DMS53 (cell line): ENCODE data around the gene PNRC1.
"Not testable (repeated sequence)": the region's sequence is repeated elsewhere in the genome, so short reads cannot be mapped to it uniquely, and the experiment has no call there.

Experiments used
- DNase-seq: peaks from one replicate; lab custom pipeline; 2025; lab: John Stamatoyannopoulos, UW

Gene PNRC1

GRCh38 chr6:89080281-89081128, at the start of gene PNRC1:
TSS of gene PNRC1 (plus strand) at chr6:89080751. CDS start at chr6:89080895, 144 bp downstream.
- DNase-seq, result peak; percentile 97

- DNase-seq, result no peak
Observed at GRCh38 chr6:89032599-89032998, 48.0 kb upstream of the PNRC1 start.

- no peak for DNase-seq
Observed at GRCh38 chr6:89033461-89033860, 47.1 kb upstream of the PNRC1 start.

- DNase-seq, result peak; percentile 47
Observed at GRCh38 chr6:89034116-89034515, 46.4 kb upstream of the PNRC1 start.

DNA sequence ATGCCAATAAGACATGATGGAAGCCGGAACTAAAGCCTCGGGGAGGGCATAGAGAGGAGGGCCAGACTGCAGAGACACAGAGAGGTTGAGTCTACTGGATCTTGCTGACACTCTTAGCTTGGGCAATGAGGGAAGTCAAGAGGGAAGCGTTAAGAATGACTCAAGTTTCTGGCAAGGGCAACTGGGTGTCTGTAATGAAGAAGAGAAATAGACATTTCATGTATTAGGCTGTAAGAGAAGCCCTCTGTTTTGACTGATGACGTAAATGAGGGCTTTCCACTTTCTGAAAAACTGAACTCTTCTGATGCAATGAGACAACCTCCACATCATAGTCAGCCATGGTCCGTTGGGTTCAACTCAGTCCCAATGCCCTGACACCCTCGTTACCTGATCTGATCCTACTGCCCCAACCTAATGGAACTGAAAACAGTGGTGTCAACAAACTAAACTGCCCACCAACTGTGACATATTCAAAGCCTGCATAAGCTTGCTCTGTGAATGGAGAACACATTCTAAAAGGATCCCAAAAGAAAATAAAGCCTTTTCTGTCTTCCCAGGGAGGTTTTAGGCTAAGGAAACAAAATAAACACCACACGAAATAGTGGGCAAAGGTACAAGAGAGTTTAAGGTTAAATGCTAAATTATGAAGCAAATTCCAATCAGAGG, 45.8 kb upstream of the PNRC1 start:
- DNase-seq, result no peak

DNA sequence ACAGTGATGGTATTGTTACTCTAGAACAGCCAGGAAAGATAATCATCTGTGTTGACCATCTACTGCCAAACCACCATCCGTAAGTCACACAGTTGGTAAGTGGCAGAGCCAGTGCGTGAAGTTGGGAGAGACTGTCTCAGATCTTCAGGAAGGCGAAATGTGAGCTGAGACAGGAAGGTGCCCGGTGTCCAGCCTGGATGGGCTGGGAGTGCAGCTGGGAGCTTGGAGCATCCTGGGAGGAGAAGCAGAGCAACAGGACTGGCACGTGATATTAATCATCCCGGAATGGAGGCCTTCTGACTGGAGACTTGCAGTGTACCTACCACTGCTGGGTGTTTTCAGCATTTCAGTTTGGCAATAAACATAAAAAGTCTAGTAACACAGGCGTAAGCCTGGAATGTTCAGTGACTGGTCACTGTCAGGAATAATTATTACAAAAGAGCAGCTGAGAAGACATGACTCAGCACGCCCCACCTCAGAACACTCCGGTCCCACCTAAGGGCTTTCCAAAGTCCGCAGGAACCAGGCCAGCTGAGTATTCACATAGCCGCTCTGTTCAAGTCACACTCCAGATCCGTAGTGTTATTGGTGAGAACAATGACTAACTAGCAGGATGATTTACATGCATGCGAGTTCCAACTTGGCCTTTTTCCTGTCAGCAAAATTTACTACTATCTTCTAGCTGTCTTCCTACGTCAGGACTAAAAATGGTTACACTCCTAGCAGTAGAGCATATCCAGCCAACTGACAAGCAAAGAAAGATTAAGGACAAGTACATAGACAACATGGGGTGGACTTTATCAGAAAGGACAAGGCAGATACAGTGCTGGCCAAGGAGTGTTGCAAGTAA, 45.1 kb upstream of the PNRC1 start:
- peak; percentile 13 for DNase-seq

DNA sequence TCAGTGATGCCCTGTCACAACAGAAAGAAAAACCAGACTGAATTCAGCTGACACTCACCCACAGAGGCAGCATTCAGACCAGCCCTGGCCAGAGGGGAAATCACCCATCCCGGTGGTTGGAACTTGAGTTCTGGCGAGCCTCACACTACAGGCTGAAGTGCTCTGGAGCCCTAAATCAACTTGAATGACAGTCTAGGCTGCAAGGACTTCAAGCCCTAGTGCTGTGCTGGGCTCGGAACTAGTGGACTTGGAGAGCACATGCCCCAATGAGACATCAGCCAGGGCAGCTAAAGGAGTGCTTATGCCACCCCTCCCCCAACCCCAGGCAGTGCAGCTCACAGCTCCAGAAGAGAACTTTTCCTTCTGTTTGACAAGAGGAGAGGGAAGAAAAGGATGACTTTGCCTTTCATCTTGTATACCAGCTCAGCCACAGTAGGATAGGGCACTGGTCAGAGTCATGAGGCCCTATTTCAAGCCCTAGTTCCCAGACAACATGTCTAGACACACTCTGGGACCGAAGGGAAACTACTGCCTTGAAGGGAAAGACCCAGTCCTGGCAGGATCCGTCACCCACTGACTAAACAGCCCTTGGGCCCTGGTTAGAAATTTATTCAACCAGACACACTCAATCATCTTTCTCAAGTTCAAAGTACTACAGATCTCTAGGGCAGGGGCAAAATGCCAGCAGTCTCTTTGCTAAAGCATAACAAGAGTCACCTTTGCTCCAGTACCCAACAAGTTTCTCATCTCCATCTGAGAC, 43.2 kb upstream of the PNRC1 start:
- DNase-seq, result no peak

DNA sequence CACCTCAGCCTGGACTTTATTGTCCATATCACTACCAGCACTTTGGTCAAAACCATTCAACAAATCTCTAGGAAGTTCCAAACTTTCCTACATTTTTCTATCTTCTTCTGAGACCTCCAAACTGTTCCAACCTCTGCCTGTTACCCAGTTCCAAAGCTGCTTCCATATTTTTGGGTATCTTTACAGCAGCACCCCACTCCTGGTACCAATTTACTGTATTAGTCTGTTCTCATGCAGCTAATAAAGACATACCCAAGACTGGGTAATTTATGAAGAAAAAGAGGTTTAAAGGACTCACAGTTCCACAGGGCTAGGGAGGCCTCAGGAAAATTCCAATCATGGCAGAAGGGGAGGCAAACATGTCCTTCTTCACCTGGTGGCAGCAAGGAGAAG, 42.7 kb upstream of the PNRC1 start:
- DNase-seq, result not testable (repeated sequence)

DNA sequence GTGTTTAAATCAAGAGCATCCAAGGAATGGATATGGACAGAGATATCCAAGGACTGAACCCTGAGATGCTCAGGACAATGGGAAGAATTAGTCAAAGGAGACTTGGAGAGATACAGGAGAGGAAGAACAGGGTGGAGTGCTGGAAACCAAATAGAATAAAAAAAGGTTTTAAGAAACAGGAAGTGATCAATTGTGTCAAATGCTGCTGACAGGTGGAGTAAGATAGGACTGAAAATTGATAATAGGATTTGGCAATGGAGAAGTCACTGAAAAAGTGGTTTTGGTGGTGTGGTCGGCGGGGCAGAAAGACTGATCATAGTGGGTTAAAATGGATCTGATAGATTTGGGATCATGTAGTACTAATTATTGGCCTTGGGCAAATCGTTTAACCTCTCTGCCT, 37.9 kb upstream of the PNRC1 start:
- DNase-seq, result no peak

DNA sequence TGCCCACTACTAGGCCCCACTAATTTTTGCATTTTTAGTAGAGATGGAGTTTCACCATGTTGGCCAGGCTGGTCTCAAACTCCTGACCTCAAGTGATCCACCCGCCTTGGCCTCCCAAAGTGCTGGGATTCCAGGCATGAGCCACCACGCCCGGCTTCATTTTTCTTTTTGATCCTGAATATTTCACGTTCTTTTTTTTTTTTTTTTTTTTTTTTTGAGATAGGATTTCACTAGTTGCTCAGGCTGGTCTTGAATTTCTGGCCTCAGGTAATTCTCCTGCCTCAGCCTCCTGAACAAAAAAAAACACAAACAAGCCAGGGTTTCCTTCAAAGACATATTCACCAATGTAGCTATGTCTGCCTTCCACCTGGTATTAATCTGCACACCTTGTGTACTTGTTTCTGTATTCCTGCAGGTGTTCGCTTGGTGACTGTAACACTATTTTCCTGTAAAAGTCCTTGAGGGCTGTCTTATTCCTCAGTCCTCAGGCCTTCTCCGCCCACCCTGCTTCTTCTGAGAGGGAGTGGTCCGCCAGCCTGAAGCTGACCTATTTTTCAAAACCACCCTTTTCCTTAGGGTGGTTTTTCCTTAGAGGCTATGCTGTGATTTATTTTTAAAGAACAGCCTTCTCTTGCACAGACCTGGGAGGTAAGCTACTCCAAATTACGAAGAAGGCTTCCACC, 36.1 kb upstream of the PNRC1 start:
- no peak for DNase-seq

- no peak for DNase-seq
Observed at GRCh38 chr6:89045011-89045387, 35.6 kb upstream of the PNRC1 start.

- DNase-seq, result no peak
Observed at GRCh38 chr6:89045576-89045975, 35.0 kb upstream of the PNRC1 start.

GRCh38 chr6:89047473-89047872, 33.1 kb upstream of the PNRC1 start:
- DNase-seq, result peak; percentile 22

- no peak for DNase-seq
Observed at GRCh38 chr6:89048288-89048923, 32.1 kb upstream of the PNRC1 start.

- DNase-seq, result no peak
Observed at GRCh38 chr6:89048985-89049384, 31.6 kb upstream of the PNRC1 start.

GRCh38 chr6:89050155-89050554, 30.4 kb upstream of the PNRC1 start:
- no peak for DNase-seq

DNA sequence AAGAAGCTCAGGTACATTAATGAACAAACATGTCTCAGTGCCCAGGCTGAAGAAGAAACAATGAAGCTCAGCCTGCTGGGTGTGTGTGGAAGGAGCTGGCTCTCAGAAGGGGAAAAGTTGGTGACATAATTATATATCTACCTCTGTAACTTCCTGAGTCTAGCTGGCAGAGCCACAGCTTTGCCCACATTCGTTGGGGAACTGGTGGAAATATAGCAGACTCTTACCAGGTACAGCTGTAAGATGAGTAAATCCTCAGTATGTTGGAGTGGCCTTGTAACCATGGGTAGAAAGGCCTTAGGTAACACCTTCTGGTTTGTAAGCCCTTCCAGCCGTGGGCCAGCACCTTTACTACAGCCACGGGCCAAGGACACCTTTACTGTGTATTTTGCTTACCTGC, 29.9 kb upstream of the PNRC1 start:
- no peak for DNase-seq

DNA sequence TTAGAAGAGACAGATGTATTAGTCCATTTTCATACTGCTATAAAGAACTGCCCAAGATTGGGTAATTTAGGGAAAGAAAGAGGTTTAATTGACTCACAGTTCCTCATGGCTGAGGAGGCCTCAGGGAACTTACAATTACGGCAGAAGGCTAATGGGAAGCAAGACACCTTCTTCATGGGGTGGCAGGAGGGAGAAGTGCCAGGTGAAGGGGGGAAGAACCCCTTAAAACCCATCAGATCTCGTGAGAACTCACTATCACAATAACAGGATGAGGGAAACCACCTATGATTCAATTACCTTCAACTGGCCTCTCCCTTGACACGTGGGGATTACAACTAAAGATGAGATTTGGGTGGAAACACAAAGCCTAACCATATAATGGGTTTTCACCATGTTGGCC, 28.9 kb upstream of the PNRC1 start:
- no peak for DNase-seq

- DNase-seq, result no peak
Observed at GRCh38 chr6:89054208-89054607, 26.3 kb upstream of the PNRC1 start.

DNA sequence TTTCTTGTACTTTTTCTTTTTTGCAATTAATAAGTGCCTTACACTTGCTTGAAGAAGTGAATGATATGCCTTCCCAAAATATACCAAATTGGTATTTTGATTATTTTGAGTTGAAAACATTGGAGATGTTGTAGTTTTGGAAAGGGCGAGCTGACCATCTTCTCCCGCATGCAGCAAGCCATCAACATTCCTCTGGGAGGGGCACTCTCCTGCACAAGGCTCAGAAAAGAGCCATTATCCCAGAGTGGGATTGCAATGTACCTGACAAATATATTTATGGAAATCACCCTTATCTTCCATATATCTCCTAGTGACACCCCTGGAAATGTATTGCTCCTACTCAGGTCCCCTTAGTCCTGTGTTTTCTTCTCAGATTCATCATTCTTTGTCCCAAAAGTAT, 22.8 kb upstream of the PNRC1 start:
- DNase-seq, result no peak

DNA sequence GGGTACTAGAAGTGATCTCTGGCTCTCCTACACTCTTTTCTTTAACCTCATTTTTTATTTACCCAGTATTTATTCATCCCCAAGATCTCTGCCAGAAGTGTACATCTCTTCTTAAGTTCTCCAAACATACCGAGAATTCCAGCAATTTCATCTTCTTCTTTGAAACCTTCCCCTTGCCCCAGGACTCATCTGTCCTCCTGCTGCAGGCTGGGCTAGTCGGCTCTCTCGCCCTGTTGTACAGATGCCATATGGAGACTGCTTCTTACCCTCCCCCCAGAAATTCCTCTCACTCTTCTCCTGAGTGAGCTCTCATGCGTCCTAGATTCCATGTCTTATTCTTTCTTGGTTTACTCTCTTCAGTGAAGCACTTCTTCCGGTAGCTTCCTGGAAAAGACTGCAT, 21.9 kb upstream of the PNRC1 start:
- no peak for DNase-seq
